ENCODE data around the gene PDZRN3.

GRCh38 chr3:73470860-73471259 lies 153.9 kb downstream of the PDZRN3 start:
- TF ChIP-seq CTCF (IDR thresholded peaks at IDR 0.05; ENCODE audit: extremely low read depth in 1 of 2, insufficient read depth in 1 of 2, low read depth in 1 of 2, low read length in 2 of 2): no peak
- TF ChIP-seq EZH2 (IDR thresholded peaks at IDR 0.05; ENCODE audit: borderline replicate concordance, low read depth, low read length, severe bottlenecking): no peak
- TF ChIP-seq POLR2A (IDR thresholded peaks at IDR 0.05; ENCODE audit: low read depth, low read length): no peak
- no peak for TF ChIP-seq POLR2AphosphoS5 (IDR thresholded peaks at IDR 0.05; ENCODE audit: insufficient read depth, low read depth, low read length)
